SK-N-SH treated with all-trans-retinoic acid at 6 μM for 48 hours (cell line): ENCODE measurements around the gene GIMAP8.

Experiments
- ATAC-seq: fragments of 200-7000 bp; cut with Tn5 transposase; 3 replicates; pipeline ENCODE4 v1.9.1; 2020; ENCODE audit warnings: mild to moderate bottlenecking, moderate library complexity
- ARNTL ChIP-seq: fragments of 450-650 bp; formaldehyde crosslinking; IDR thresholded peaks from 2 replicates; pipeline ENCODE4 v1.5.0; 2020; ENCODE audit warnings: low read depth, mild to moderate bottlenecking, moderate library complexity, borderline replicate concordance
- BACH2 ChIP-seq: fragments of 250-450 bp; sonication (Bioruptor Pico); IDR thresholded peaks from 2 replicates; pipeline ENCODE4 v1.9.0; 2021; ENCODE audit warnings: mild to moderate bottlenecking, borderline replicate concordance
- CREB5 ChIP-seq: fragments of 250-450 bp; sonication (Bioruptor Pico); IDR thresholded peaks from 2 replicates; pipeline ENCODE4 v1.5.1; 2020; ENCODE audit warnings: low read depth, mild to moderate bottlenecking, moderate library complexity
- CSDC2 ChIP-seq: fragments of 250-450 bp; sonication (Bioruptor Pico); IDR thresholded peaks from 2 replicates; pipeline ENCODE4 v1.5.0; 2020; ENCODE audit warnings: mild to moderate bottlenecking, moderate library complexity
- CSRNP3 ChIP-seq: fragments of 250-450 bp; sonication (Bioruptor Pico); IDR thresholded peaks from 2 replicates; pipeline ENCODE4 v1.5.1; 2021; ENCODE audit warnings: mild to moderate bottlenecking, moderate library complexity
- ESRRG ChIP-seq: fragments of 250-450 bp; sonication (Bioruptor Pico); IDR thresholded peaks from 2 replicates; pipeline ENCODE4 v1.6.1; 2021; ENCODE audit warnings: mild to moderate bottlenecking
- GLIS3 ChIP-seq: fragments of 250-450 bp; sonication (Bioruptor Pico); IDR thresholded peaks from 2 replicates; pipeline ENCODE4 v1.5.0; 2020; ENCODE audit warnings: mild to moderate bottlenecking, moderate library complexity
- ISL1 ChIP-seq: fragments of 250-450 bp; sonication (Bioruptor Pico); IDR thresholded peaks from 2 replicates; pipeline ENCODE4 v2.1.2; 2022; ENCODE audit warnings: mild to moderate bottlenecking, moderate library complexity
- OSR1 ChIP-seq: fragments of 250-450 bp; sonication (Bioruptor Pico); IDR thresholded peaks from 2 replicates; pipeline ENCODE4 v1.8.0; 2022; ENCODE audit warnings: moderate library complexity, mild to moderate bottlenecking, inconsistent platforms
- PATZ1 ChIP-seq: fragments of 250-450 bp; sonication (Bioruptor Pico); IDR thresholded peaks from 2 replicates; pipeline ENCODE4 v1.8.0; 2020; ENCODE audit warnings: mild to moderate bottlenecking, moderate library complexity, borderline replicate concordance
- POU6F1 ChIP-seq: fragments of 250-450 bp; sonication (Bioruptor Pico); IDR thresholded peaks from 2 replicates; pipeline ENCODE4 v1.8.0; 2021; ENCODE audit warnings: low read depth, mild to moderate bottlenecking, moderate library complexity, borderline replicate concordance
- RARB ChIP-seq: fragments of 250-450 bp; sonication (Bioruptor Pico); IDR thresholded peaks from 2 replicates; pipeline ENCODE4 v1.8.0; 2021; ENCODE audit warnings: mild to moderate bottlenecking, moderate library complexity
- SNAI2 ChIP-seq: fragments of 250-450 bp; sonication (Bioruptor Pico); IDR thresholded peaks from 2 replicates; pipeline ENCODE4 v1.5.0; 2020; ENCODE audit warnings: mild to moderate bottlenecking, moderate library complexity
- TCF4 ChIP-seq: fragments of 250-450 bp; sonication (Bioruptor Pico); IDR thresholded peaks from 2 replicates; pipeline ENCODE4 v1.8.0; 2021; ENCODE audit warnings: mild to moderate bottlenecking, moderate library complexity, borderline replicate concordance
- TOX ChIP-seq: fragments of 250-450 bp; sonication (Bioruptor Pico); IDR thresholded peaks from 2 replicates; pipeline ENCODE4 v1.8.0; 2021; ENCODE audit warnings: mild to moderate bottlenecking, moderate library complexity, borderline replicate concordance
- ZC3H10 ChIP-seq: fragments of 250-450 bp; sonication (Bioruptor Pico); IDR thresholded peaks from 2 replicates; pipeline ENCODE4 v1.5.1; 2021; ENCODE audit warnings: mild to moderate bottlenecking, moderate library complexity
- ZFP30 ChIP-seq: fragments of 450-650 bp; formaldehyde crosslinking; IDR thresholded peaks from 2 replicates; pipeline ENCODE4 v1.5.0; 2022; ENCODE audit warnings: mild to moderate bottlenecking, moderate library complexity
- ZNF70 ChIP-seq: fragments of 450-650 bp; formaldehyde crosslinking; IDR thresholded peaks from 2 replicates; pipeline ENCODE4 v1.5.0; 2020; ENCODE audit warnings: mild to moderate bottlenecking, moderate library complexity
- ZNF8 ChIP-seq: fragments of 450-650 bp; formaldehyde crosslinking; IDR thresholded peaks from 2 replicates; pipeline ENCODE4 v1.5.0; 2020; ENCODE audit warnings: mild to moderate bottlenecking, moderate library complexity

The GIMAP8 gene

GRCh38 chr7:150439967-150440366 is 10.5 kb upstream of the GIMAP8 start:
- no peak for TF ChIP-seq TCF4
- no peak for TF ChIP-seq ISL1 (CRISPR knock-in tag)
- TF ChIP-seq TOX (CRISPR knock-in tag) = no peak
- no peak for TF ChIP-seq OSR1 (CRISPR knock-in tag)
- TF ChIP-seq CSRNP3 (CRISPR knock-in tag) = no peak
- no peak for TF ChIP-seq ZC3H10 (CRISPR knock-in tag)
- no peak for TF ChIP-seq ESRRG (CRISPR knock-in tag)
- TF ChIP-seq ARNTL = no peak
- TF ChIP-seq GLIS3 (CRISPR knock-in tag) = no peak
- no peak for TF ChIP-seq ZNF70 (CRISPR knock-in tag)
- no peak for TF ChIP-seq POU6F1 (CRISPR knock-in tag)
- TF ChIP-seq CREB5 (CRISPR knock-in tag) = no peak
- TF ChIP-seq, all 23 proteins: peak for 0
- ATAC-seq = no peak

GRCh38 chr7:150441524-150441923 is 8.9 kb upstream of the GIMAP8 start:
- TF ChIP-seq PATZ1 (CRISPR knock-in tag) = no peak
- no peak for TF ChIP-seq ZFP30 (CRISPR knock-in tag)
- no peak for TF ChIP-seq CREB5 (CRISPR knock-in tag)
- TF ChIP-seq TOX (CRISPR knock-in tag) = no peak
- no peak for TF ChIP-seq CSDC2 (CRISPR knock-in tag)
- TF ChIP-seq CSRNP3 (CRISPR knock-in tag) = no peak
- no peak for TF ChIP-seq ZNF8 (CRISPR knock-in tag)
- no peak for ATAC-seq

- ATAC-seq = no peak
- TF ChIP-seq RARB (CRISPR knock-in tag) (no peak), CSDC2 (CRISPR knock-in tag) (no peak), PATZ1 (CRISPR knock-in tag) (no peak), SNAI2 (no peak), BACH2 (CRISPR knock-in tag) (no peak), ZC3H10 (CRISPR knock-in tag) (no peak), OSR1 (CRISPR knock-in tag) (no peak)
- TF ChIP-seq, all 23 proteins: peak for 0
Observed at GRCh38 chr7:150442811-150443210, 7.6 kb upstream of the GIMAP8 start.
